MCF 10A (cell line): ENCODE data around the gene M1AP. TPM values are rescaled to one million over a fixed set of nuclear protein-coding genes. Genes with fewer than 3 reads are reported as not detected.

ENCODE experiments used
- BruUV-seq: library from RNA; stranded (reverse); fragments of 400-500 nt; replicated peaks from 2 replicates; lab custom pipeline; 2021; lab: Mats Ljungman, UMichigan
- CTCF ChIA-PET: fragments of 300-600 bp; sonication (Branson Sonifier 250); formaldehyde crosslinking; extraction: SDS; loops from one replicate; lab custom pipeline; 2021; ENCODE audit warnings: antibody characterized with exemption, inconsistent platforms; lab: Yijun Ruan, JAX
- POLR2A ChIA-PET: fragments of 300-600, 350-650 bp; sonication (Branson Sonifier 250); formaldehyde crosslinking; extraction: SDS; loops from one replicate; lab custom pipeline; 2020; ENCODE audit warnings: antibody characterized with exemption, inconsistent platforms; lab: Yijun Ruan, JAX
- DNase-seq: peaks from one replicate; pipeline ENCODE4 v3.0.0-alpha.2; 2018; ENCODE audit not compliant: unreplicated experiment
- H3K27ac Mint-ChIP-seq: one replicate; pipeline ENCODE4 v1.8.0; 2022; ENCODE audit warnings: mild to moderate bottlenecking, low read depth, mixed read lengths; ENCODE audit not compliant: unreplicated experiment
- H3K27me3 Mint-ChIP-seq: one replicate; pipeline ENCODE4 v1.8.0; 2022; ENCODE audit warnings: mixed read lengths; ENCODE audit not compliant: insufficient read depth, unreplicated experiment
- H3K36me3 Mint-ChIP-seq: one replicate; pipeline ENCODE4 v1.8.0; 2022; ENCODE audit warnings: mild to moderate bottlenecking, moderate library complexity, mixed read lengths; ENCODE audit not compliant: insufficient read depth, unreplicated experiment
- H3K4me1 Mint-ChIP-seq: one replicate; pipeline ENCODE4 v1.8.0; 2022; ENCODE audit warnings: mixed read lengths; ENCODE audit not compliant: insufficient read depth, unreplicated experiment
- H3K4me3 Mint-ChIP-seq: one replicate; pipeline ENCODE4 v1.8.0; 2022; ENCODE audit warnings: mild to moderate bottlenecking, moderate library complexity, mixed read lengths; ENCODE audit not compliant: unreplicated experiment
- H3K9me3 Mint-ChIP-seq: one replicate; pipeline ENCODE4 v1.8.0; 2022; ENCODE audit warnings: mixed read lengths; ENCODE audit not compliant: unreplicated experiment
- CTCF ChIP-seq: fragments of 200-600 bp; IDR thresholded peaks from one replicate; pipeline ENCODE4 v1.8.0; 2022; ENCODE audit warnings: antibody characterized with exemption, mild to moderate bottlenecking; ENCODE audit not compliant: unreplicated experiment
- intact Hi-C: fragments of 100-400 bp; cut with micrococcal nuclease; formaldehyde crosslinking; loops from 2 replicates; pipeline ENCODE4 v1.14.1; 2022
- total RNA-seq: library from RNA; stranded (reverse); gene quantifications from 2 replicates; pipeline ENCODE4 v1.2.3, GENCODE V29; 2022

Gene M1AP
- total RNA-seq, 1 experiment from 2014 or later, result not detected

- no peak for TF ChIP-seq CTCF
- H3K27ac Mint-ChIP-seq, result peak overlapping the region; percentile 16
- ChIA-PET POLR2A (no interaction called here), CTCF (interaction anchor here (0.8 kb wide), 1 partner anchor 13 kb away, joined by 3 read pairs; no protein-coding TSS in a partner anchor)
- intact Hi-C loops, result no loop called here
- H3K27me3 Mint-ChIP-seq, result no peaks in the 10 kb centered on the region
- peaks cover 11% of the 10 kb centered on the region for H3K4me1 Mint-ChIP-seq
- no peaks in the 10 kb centered on the region for H3K9me3 Mint-ChIP-seq
- H3K4me3 Mint-ChIP-seq, result peak overlapping the region; percentile 48
- H3K36me3 Mint-ChIP-seq, result no peaks in the 10 kb centered on the region
- no TSS peak for BruUV-seq
- no peak for DNase-seq
These were observed 95.0 kb downstream of the M1AP start for GRCh38 chr2:74552914-74553811.

GRCh38 chr2:74551942-74552913 is 95.9 kb downstream of the M1AP start:
- Mint-ChIP-seq H3K36me3 (no peaks in the 10 kb centered on the region), H3K4me1 (peaks cover 11% of the 10 kb centered on the region), H3K4me3 (no peak overlapping the region), H3K9me3 (no peaks in the 10 kb centered on the region), H3K27me3 (no peaks in the 10 kb centered on the region), H3K27ac (peak overlapping the region; percentile 16)
- intact Hi-C loops, result no loop called here
- no peak for TF ChIP-seq CTCF
- CTCF ChIA-PET, result interaction anchor here (0.7 to 2.2 kb wide), 5 partner anchors 14 to 929 kb away, joined by 3 to 14 read pairs (median 3); partner anchors contain the start of gene TTC31
- no peak for DNase-seq
- POLR2A ChIA-PET, result no interaction called here
- no TSS peak for BruUV-seq

- Mint-ChIP-seq H3K9me3 (no peaks in the 10 kb centered on the region), H3K4me3 (peak overlapping the region; percentile 11), H3K4me1 (peaks cover 11% of the 10 kb centered on the region), H3K27me3 (no peaks in the 10 kb centered on the region), H3K36me3 (no peaks in the 10 kb centered on the region), H3K27ac (no peak overlapping the region)
- BruUV-seq, result no TSS peak
- CTCF ChIA-PET, result interaction anchor here (0.7 to 2.2 kb wide), 5 partner anchors 20 to 930 kb away, joined by 3 to 14 read pairs (median 5); partner anchors contain the start of gene TTC31
- DNase-seq, result no peak
- no peak for TF ChIP-seq CTCF
- POLR2A ChIA-PET, result no interaction called here
- intact Hi-C loops, result no loop called here
These were observed 96.6 kb downstream of the M1AP start for GRCh38 chr2:74551530-74551929.
